SIG-M5 (cell line): ENCODE measurements around the gene TMEM51.

Experiments
- DNase-seq: peaks from one replicate; lab custom pipeline; 2025; lab: John Stamatoyannopoulos, UW

TMEM51 gene

DNA sequence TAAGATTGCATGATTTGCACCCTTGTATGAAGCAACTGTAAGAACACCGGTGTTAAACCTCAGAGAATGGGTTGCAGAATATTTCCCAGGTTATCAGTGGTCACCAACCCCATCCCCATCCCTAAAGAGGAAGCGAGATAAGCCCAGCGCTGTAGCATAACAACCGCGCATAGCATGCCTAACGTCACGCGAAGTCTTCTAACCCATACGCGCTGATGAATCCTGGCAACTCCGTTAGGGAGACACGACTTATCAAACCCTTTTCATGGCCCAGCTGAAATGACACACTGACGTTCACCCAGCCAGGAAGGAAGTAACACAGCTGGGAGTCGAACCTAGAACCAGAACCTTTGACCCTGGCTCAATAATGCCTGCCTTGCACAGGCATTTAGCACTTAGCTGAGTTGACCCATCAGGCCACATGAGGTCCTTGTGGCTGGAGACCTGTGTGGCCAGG lies 24.2 kb downstream of the TMEM51 start:
- no peak for DNase-seq

DNA sequence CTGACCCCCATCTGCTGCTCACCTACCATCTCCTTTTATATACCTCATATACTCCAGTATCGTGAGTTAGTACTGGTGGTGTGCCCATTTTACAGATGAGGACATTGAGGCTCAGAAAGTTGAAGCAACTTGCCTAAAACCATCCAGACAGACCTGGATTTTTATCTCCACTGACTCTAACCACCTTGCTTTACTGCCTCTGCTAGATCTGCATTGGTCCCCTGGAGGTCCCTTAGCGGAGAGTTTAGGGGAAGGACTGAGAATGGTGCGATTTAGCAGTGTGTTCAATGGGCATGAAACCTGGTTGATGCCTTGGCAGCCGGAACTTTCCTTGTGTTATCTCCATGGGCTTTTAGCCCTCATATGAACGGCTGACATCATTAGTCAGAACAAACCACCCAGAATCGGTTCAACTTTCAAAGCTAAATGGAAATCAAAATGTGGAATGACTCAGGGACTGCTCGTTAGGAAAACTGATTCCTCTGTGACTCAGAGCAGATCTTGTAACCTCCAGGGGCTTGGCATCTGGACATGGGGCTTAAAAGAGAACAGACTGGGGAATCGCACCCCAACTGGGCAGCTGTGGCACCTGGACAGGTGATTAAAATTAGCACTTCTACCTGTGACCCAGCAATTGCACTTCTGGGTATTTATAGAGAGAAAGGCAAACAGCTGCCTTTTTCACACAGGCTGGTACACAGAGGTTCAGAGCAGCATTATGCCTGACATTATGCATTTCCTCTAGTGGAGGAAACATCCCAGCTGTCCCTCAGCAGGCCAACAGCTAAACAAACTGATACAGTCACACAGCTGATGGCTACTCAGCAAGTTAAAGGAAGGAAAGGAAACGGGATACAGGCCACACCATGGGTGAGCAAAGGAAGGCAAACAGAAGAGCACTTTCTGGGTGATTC lies 25.3 kb downstream of the TMEM51 start:
- DNase-seq: no peak

DNA sequence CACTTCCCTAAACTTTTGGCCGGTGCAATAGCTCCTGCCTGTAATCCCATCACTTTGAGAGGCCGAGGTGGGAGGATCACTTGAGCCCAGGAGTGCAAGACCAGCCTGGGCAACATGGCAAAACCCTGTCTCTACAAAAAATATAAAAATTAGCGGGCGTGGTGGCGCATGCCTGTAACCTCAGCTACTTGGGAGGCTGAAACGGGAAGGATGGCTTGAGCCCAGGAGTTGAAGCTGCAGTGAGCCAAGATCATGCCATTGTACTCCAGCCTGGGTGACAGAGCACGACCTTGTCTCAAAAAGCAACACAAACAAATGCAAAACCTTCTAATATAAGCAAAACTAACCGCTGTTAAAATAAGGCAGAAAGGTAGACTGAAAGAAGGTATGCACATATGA lies 25.9 kb downstream of the TMEM51 start:
- no peak for DNase-seq

DNA sequence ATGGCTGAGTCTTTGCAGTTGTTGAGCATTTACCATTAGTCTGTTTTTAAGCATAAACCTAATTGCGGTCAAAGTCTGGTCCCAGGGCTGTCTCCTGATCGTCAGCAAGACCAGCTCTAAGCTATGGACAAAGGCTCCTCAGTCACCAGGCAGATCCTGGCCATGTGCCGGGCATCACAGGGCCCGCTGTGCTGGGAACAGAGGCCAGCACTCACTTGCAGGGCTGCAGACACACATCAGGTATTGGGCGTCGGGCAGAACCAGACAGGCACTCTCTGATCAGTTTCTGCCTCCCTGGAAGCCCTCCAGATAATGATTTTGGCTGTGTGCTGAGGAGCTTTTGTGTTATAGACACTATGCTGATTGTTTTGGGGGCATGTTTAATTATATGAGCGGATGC lies 26.6 kb downstream of the TMEM51 start:
- DNase-seq: no peak

DNA sequence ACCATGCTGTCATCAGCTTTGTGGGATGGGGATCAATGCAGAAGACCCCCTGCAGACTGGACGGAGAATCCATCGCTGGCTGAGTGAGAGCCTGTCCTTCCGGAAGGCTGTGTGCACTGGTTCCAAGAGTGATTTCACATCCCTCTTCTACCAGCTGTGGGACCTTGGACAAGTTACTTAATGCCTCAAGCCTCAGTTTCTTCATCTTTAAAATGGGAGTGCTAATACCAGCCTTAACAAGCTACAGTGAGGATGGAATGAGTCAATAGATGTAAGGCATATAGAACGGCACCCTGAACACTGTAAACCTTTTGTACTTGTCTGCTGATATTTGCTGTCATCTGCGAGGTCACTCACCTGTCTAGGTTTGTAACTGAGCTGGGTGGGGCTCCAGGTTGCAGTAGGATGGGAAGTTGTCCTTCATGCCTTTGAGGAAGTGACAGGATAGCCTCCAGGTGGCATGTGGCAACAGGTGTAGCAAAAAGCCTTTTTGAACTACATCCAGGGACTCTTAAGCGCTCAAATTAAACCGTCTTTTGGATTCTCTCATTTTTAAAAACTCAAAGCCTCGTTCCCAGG lies 27.5 kb downstream of the TMEM51 start:
- no peak for DNase-seq

DNA sequence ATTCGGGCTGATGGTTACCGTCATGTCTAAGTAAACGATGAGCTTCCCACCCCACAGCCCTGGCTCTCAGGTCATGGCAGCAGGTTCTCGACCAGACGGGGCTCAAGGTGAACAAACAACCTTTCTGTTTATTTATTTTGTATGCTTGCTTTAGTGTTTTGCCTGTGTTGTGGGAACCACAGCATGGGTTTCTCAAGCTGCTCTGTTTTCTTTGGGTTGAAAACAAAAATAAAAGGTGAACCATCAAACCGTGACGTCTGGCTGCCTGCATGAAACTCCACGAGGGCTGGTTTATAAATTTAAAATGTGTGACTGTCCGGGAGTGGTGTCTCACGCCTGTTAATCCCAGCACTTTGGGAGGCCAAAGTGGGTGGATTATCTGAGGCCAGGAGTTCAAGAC lies 28.0 kb downstream of the TMEM51 start:
- no peak for DNase-seq

DNA sequence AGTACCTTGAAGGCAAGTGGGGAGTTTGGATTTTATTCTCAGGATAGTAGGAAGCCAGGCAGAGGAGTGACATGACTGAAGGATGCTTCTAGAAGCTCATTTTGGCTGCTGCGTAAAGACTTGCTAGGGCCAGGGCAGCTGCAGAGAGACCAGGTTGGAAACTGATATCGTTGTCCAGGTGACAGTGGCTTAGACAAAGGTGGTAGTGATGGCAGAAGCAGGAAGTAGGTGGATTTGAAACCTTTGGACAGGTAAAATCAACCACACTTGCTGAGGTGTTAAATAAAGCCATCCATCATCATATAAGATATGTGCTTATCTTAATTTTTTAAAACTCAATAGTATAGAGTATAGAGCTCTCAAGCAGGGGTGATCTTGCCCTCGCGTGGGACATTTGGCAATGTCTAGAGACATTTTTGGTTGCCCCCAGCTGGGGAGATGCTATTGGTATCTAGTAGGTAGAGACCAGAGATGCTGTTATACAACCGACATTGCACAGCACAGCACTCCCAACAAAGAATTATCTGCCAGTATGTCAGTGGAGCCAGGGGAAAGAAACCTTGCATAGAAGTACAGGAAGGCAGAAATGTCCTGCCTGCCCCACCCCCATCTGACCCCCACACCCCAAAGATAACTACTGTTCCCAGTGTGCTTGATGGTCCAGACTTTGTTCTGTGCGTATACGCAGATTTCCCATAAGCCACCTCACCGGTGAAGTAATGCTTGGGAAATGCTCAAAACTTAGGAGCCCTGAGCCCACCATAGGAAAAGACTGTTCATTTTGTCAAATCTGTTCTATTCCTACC lies 31.1 kb downstream of the TMEM51 start:
- DNase-seq: no peak

DNA sequence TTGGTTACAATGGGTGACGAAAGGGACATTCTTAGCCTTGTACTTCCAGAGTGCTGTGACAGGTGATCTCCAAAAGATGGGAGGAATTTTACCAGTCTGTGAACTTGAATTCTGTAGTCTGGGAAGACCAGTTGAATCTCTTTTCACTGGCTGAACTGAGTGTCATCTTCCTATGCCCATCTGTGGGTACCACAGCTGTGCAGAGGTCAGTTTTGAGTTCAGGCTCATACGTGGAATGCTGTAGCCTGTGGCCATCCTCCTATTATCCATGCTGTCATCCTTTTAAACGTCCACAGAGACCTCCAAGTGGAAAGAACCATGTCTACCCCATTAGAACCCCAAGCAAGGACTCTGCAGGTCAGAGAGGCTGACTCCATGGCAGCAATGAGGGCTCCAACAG lies 32.1 kb downstream of the TMEM51 start:
- DNase-seq: no peak

DNA sequence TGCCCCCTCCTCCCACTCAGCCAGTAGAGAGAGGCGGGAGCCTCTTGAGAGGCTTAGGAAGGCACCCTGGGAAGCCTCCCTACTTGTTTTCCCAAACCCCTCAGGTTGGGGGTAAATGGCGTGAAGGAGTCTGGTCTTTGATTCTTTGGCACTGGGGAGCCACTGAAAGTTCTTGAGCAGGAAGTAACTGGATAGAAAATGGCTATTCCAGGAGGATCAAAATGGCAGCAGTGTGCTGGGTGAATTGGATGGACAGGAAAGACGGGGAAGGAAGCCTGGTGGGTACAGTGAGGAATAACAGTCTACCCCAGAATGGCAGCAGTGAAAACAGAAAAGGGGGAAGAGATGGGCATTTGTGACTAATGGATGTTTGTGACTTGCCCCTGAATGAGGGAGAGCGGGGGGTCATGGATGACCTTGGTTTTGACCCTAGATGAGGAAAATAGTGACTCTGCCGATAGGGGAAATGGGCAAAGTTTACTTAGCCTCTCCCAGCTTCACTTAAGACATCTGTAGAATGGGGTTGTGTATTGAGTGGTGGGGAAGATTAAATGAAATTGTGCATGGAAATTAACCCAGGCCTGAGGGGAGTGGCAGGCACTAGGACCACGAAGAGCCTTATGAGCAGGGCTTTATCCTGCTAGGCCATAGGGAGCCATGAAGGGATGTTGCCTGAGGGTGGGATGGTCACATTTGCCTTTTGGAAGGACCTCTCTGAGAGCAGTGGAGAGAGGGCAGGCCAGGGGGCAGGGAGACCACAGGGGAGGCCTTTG lies 32.7 kb downstream of the TMEM51 start:
- no peak for DNase-seq

DNA sequence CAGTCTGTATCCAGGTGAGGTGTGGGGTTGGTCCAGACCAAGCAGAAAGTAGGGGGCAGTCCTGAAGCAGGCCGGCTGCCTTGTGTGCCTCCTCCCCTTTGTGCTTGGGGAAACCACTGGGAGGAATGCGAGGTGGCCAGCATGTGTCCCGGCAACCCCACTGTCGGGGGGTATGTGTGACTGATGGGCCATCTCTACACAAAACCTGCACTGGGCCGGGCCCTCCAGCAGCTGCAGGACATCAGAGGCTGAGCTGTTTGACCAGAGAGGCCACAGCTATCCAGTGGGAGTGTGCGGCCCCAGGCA lies 33.3 kb downstream of the TMEM51 start:
- no peak for DNase-seq

DNA sequence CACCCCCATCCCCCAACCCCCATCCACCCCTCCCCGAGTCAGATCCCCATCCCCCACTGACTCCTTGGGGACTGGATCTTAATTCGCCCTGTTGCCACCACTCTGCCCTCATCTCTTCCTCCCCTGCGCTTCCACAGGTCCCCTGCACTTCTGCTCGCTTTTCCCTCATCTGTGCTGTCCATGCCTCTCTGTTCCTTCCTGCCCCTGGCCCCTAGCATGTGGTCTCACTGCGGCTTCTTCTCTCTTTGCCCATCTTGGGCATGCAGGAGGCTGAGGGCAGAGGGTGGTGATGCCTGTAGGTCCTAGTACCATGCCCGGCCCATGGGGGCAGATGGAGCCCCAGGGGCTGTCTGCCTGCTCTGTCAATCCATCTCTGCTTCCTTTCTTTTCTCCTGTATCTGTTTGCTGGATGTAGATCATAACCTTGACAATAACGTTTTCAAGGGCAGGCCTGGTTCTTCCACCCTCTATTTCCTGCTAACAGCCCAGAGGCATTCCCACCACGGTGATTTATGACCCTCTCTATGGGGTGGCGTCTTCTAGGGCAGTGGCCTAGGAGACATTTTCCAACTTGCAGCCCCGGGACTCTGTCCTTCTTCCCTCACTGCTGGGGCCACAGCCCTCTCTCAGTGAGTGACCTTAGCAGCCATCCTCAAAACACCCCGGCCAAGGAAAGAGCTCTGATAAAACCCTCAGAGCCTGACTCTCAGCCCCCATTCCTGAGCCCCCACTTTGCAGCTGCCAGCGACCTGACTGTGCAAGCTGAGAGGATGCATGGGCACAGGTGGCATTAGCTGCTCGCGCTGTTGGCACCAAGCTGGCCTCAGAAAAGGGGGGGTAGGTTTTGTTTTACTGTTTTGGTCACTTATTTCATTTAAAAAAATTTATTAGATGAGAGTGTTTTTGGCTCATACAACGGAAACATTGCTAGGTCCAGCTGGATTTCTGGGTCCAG lies 33.9 kb downstream of the TMEM51 start:
- no peak for DNase-seq

DNA sequence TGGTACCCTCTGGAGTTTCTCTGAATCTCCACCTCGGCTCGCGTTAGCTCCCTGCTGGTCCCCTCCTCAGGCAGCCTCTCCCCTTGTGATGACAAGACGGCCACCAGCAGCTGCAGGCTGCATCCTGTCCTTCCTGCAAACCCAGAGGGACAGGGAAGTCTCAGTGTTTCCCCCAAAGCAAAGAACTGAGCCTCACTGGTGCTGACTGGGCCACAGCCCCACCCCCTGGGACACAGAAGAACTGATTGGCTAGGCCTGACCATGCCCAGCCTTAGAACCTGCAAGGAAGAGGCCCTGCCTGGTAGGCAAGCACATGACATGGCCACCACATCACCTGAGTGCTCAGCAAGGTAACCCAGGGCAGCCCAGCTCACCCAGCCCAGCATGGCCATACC lies 34.6 kb downstream of the TMEM51 start:
- DNase-seq: no peak

DNA sequence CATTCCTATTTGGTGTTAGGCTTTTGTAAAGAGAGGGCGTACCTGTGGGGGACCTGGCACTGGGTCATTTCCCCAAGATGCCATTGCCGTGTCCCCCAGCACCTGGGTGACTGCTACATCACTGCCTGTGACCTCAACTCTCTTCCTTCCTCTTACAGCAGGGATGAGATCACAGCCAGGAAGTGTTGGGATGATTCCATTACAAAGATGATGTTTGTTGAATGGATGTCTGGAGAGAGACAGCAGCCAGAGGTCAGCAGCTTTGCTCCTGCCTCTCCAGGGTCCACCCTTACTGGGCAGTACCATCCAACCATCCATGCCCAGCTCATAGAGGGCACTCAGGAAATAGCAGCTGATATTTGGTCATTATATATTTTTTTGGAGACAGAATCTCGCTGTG lies 35.1 kb downstream of the TMEM51 start:
- no peak for DNase-seq

DNA sequence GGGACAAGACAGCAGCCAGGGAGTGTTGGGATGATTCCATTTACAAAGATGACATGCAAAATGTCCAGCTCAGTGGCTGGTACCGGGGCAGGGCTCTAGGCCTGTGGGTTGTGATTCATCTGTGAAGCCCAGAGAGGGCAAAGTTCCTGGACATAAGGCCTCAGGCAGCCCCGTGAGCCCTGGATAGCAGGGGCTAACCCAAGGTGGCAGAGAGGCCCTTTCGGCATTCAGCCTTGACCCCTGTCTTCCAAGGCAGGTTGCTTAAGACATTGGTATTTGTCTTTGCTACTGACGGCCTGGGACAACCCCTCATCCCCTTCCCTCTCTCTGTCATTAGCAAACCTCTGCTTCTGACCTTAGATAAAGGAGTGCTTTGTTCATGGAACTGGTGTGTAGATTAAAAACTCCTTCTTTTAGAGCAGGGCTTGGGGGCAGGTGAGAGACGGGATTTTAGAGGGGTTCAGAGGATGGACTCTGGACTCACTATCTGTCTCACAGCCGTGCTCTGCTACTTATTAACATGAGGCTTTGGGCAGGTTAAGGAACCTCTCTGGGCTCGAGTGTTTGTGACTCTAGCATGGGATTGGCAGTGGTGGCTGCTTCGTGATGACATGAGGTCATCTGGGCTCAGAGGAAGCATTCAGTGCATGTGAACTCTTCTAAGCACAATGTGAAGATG lies 36.3 kb downstream of the TMEM51 start:
- no peak for DNase-seq

DNA sequence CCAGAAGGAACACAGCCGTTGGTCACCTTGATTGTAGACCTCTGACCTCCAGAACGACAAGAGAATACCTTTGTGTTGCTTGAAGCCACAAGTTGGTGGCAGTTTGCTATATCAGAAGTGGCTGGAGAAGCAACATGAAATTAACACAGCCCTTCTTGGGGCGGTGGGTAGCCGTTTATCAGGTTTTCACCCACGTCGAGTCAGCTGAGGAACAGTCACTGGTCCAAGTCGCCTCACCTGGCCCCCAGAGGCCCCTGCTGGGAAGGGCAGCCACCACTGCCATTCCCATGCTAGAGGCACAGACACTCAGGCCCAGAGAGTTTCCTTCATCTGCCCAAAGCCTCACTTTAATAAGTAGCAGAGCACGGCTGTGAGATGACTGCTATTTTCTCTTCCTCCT lies 37.7 kb downstream of the TMEM51 start:
- no peak for DNase-seq

DNA sequence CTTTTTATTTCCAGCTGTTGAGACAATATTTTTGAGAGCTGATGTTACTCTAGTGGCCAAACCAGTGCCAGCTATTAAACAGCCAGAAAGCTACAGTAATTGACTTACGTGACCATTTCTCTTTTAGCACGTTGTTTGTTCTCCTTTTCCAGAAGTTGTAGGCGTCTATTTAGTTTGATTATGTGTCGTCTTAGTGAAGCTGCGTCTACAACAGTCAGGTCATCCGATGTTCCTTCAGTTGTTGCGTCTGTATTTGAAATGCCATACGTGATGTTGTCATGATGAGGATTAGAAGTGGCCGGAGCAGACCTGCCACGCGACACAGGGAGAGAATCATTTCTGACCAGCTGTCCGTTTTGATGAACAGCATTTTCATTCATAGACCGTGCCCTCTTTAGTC lies 38.2 kb downstream of the TMEM51 start:
- no peak for DNase-seq

DNA sequence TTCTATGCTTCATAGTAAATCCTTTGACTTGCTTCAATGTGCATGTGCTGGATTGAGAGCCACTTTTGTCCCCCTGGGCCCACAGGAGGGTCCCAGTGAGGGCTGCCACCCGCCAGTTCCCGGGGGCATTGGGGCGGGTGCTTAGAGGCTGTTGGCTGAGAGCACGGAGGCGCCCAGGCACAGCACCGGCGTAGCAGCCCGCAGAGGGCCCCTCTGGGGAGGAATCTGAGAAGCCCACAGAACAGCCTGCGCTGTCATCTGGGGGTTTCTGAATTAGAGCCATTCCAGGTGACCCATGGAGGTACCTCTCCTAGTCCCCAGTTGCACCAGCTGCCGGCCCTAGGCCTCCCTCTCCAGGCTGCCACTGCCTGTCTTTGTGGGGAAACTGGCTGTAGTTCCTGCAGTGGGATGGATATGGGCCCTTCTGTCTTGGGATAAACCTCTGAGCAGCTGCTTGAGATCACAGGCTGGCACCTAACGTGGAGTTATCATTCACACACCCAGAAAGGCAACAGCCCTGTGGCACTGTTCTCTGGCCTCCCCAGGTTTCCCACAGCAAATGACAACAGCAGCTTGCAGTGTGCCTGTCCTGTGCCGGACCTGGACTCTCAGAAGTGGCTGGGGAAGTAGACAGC lies 39.5 kb downstream of the TMEM51 start:
- DNase-seq: no peak

DNA sequence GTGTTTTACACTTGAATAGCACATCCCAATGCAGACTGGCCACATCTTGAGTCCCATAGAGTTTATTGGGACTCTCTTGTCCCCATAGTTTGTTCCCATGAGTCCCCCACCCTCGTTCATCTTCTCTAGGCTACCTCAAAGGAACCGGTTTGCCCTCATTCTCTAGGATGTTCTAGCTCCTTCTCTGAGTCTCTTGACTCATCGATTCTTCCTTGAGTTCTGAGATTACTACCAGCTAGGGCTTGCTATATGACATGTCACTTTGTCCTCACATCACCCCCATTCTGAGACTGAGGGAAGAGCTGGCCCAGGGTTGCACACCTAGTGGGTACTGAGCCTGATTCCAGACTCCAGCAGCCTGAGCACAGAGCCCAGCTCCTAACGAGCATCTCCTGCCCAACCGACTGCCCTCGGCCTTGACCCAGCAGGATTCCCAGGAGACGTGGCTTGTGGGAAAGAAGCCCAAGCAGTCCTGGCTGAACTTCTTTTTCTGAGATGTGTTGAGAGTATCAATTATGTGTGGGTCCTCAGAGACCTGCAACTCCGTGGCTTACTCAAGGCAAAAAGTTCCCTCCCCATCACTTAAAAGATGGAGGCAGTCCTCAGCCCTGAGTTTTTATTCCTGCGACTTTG lies 42.0 kb downstream of the TMEM51 start:
- DNase-seq: no peak

DNA sequence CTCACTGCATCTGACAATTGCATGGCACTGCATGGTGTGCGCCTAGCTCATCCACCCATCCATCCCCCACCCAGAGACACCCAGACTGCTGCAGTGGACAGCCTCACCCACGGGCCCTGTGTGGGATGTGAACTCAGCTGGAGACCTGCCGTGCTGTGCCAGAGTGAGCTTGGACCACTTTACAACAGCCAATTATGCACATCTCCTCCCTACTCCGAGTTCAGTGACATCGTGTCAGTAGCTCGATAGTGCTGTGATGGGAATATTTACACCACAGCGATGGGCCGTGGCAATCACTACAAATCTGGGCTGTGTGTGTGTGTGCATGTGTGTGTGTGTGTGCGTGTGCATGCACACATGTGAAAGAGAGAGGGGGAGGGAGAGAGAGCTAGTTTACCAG lies 42.5 kb downstream of the TMEM51 start:
- DNase-seq: no peak
